ENCODE results near the gene IGSF3.

- TF ChIP-seq CTCF (IDR thresholded peaks at IDR 0.05; ENCODE audit: insufficient read depth, low read length) (no peak), GABPA (IDR thresholded peaks at IDR 0.05; ENCODE audit: low read depth) (no peak), POLR2AphosphoS5 (IDR thresholded peaks at IDR 0.05; ENCODE audit: low read depth) (no peak), SPI1 (IDR thresholded peaks at IDR 0.05; ENCODE audit: borderline replicate concordance, low read depth) (no peak)
Measured at GRCh38 chr1:116554924-116555323, 112.6 kb downstream of the IGSF3 start.
